HL-60/S4 treated with phorbol 12-myristate 13-acetate at 8.2 ng/mL for 4 days and 3 days (cell line): ENCODE results near the gene FANCC.

Experiments
- in situ Hi-C: fragments of 300-500 bp; cut with MboI; formaldehyde crosslinking; loops from 2 replicates; pipeline ENCODE4 v1.15.0; 2022; ENCODE audit warnings: low sequenced_read_pairs

The FANCC gene

DNA sequence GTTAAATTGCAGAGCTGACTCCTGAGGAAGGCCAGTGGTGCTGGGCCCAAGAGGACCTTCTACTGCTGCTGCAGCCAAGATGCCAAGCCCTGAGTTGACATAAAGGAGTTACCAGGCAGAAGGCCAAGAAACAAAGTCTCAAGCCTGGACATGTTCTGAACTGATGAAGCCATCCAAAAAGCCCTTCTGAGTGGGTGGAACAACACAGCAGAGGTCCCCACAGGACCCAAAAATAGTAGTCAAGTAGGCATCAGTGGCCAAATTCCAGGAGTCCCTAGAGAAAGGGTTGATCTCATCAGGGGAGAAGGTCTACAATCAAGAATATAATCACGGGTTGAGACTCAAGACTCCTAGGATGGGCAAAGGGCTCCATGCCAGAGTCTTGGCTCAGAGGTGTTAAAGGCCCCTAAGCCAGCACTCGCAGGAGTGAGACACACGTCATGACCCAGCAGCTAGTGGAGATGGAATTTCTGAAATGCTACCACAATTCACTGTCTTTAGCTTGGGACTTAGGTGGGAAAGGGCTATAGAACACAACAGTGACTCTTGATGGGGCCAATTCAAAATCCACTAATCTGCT lies 119.7 kb downstream of the FANCC start:
- in situ Hi-C loops, result no loop called here

DNA sequence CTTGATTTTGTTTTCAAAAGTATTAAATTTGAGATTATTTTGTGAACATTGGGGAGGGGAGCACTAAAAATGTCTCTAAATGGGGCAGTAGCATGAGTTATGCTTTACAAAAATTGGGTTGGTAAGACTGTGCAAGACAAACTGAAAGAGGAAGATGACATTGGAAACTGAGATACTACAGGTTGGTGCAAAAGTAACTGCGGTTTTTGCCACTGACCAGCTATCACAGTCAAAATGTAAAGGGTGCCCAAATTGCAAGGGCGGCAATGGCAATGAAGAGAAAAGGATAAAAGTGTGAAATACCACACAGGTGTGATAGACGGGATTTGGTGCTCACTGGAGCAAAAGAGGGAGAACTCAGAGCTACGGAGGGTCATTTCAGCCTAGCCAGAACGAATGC lies 124.0 kb downstream of the FANCC start:
- in situ Hi-C loops, result no loop called here

DNA sequence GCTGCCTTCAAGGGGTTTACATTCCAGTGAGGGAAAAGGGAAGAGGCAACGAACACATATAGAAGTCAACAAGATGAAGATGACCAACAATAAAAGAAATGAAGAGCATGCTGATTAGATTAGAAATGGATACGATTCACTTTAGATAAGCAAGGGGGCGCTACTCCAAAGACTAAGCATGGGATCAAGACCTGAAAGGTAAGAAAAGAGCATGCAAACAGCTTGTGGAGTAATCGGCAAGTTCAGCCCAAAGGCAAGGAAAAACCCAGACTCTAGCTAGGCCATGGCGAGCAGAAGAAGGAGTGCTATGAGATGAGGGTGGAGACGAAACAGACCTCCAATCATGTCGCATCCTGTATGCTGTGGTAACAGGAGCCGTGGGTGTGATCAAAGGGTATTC lies 124.4 kb downstream of the FANCC start:
- in situ Hi-C loops, result no loop called here

- in situ Hi-C loops, result no loop called here
Measured at GRCh38 chr9:95192631-95193030, 124.9 kb downstream of the FANCC start.

- in situ Hi-C loops, result no loop called here
Measured at GRCh38 chr9:95190413-95190812, 127.1 kb downstream of the FANCC start.

DNA sequence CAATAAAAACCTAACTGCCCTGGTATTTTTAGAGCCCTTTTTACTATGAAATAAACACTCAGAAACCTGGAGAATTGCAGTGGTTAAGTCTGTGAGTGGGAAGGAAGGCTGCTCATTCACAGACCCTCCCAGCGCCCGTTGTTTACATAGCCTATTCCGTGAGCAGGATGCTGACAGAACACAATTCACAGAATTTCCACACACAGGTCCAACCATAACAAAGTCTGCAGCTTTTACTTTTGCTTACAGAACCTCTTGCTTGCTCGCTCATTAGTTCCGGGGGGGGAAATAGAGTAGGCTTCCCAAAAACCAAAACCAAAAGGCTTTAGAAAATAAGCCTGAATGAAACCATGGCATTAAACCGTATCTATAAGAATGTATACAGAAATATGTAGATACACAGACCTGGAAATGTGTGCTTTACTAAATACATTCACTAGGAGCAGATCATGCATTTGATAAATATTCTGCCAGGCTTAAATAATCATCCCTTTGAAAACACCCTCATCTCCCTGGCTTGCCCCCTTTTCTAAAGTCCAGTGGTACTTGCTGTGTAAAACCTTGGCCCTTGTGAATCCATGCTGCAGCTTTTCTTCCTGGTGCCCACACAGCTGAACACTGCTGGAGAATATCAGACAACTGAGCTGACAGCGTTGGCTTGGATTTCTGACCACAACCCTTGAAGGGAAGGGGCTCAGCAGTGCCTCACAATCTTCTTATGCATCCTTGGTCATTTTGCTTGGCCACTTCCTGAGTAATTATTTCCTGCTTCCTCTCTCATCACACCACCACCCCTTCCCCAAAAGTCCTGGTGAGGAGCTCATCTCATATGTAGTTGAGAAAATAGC lies 128.0 kb downstream of the FANCC start:
- in situ Hi-C loops, result no loop called here

GRCh38 chr9:95188459-95188858 lies 129.1 kb downstream of the FANCC start:
- in situ Hi-C loops, result no loop called here

DNA sequence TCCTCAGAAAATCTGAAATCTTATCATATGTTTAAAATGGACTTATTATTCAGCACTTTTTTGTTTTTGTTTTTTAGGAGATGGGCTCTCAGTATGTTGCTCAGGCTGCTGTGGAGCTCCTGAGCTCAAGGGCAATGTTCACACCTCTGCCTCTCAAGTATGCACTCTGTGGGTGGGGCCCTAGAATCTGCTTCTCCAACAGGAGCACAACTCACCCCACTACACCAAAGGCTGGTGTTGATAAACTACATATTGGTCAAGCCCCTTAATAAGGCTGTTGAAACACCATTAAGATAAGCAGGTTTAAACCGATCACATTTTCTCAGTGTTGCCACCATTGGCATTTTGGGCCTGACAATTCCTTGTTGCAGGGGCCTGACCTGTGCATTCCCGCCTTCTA lies 131.6 kb downstream of the FANCC start:
- in situ Hi-C loops, result no loop called here

GRCh38 chr9:95182854-95183563 lies 134.5 kb downstream of the FANCC start:
- in situ Hi-C loops, result no loop called here

DNA sequence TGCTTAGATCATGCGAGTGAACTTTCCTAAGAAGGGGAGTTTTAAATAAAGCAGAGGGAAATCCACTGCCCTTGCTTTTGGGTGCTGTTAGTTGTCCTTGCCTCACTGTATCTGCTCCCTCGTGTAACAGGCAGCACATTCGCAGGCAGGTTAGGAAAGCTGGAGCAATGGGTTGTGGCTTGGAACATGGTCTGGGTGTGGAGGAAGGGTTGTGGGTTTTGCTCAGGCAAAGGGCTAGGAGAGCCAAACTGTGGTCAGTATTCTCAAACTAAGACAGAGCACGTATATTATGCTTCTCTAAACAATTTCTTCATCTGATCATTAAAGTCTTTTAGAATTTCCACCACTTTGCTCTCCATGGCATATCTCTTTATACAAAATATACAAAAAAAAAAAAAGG lies 135.7 kb downstream of the FANCC start:
- in situ Hi-C loops, result no loop called here

DNA sequence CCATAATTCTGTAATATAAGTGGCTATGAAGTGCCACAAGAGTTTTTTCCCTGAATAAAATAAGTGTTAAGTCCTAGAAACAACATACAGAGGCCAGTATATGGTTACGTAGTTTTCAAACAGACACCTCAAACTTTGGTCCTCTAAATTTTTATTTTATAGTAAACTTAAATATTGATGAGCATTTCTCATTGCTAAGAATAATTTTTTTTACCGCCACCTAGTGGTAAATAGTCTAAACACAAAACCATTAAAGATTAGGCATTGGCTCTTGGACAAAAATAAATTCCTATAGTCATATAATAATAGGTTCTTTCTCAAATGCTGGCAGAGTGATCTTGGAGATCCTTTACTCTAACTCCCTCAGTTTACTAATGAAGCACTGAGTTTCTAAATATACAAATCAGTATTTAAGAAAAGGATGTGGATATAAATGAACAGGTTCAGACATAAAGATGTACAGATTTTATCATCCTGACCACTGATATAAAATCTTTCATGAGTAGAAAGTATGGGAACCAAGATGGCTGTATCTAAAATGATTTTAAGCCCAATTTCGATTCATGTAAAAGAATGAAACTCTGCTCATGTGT lies 136.2 kb downstream of the FANCC start:
- in situ Hi-C loops, result no loop called here

GRCh38 chr9:95177617-95178016 lies 139.9 kb downstream of the FANCC start:
- in situ Hi-C loops, result no loop called here

- in situ Hi-C loops, result no loop called here
Measured at GRCh38 chr9:95176755-95177319, 140.7 kb downstream of the FANCC start.

DNA sequence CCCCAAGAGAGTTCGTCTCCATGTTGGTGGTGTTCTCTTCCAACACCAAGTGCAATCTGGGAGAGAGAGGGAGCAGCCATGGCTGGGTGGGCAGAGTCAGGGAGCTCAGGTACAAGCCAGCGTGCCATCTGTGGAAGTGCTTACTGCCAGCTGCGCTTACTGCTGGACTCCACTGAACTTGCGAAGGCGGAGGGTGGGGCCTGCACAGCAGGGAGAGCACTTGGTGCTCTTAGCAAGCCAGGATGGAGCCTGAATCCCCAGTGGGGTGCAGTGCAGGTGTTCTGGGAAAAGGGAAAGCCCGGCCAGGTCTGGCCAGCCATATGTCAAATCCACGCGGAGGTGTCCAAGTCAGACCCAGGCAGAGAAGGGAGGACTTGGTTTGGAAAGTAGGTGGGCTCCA lies 142.0 kb downstream of the FANCC start:
- in situ Hi-C loops, result no loop called here

- in situ Hi-C loops, result no loop called here
Measured at GRCh38 chr9:95174038-95174437, 143.5 kb downstream of the FANCC start.

- in situ Hi-C loops, result no loop called here
Measured at GRCh38 chr9:95171596-95171995, 145.9 kb downstream of the FANCC start.

DNA sequence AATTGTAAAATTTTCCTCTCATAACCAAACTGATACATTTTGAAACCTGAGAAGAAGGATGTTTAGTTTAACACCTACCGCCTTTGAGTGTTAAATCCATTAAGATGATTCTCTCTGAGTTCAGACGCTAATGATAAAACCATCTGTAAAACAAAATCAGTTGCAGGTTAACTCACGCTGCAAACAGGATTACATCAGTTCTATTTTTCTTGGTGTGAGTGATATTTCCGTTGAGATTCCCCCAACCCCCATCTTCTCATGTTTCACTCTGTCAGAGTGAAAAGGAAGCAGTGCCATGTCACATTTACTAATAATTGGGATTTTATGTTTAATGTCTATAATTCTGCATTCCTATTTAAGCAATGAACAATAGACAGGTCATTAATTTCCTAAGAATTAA lies 146.5 kb downstream of the FANCC start:
- in situ Hi-C loops, result no loop called here

DNA sequence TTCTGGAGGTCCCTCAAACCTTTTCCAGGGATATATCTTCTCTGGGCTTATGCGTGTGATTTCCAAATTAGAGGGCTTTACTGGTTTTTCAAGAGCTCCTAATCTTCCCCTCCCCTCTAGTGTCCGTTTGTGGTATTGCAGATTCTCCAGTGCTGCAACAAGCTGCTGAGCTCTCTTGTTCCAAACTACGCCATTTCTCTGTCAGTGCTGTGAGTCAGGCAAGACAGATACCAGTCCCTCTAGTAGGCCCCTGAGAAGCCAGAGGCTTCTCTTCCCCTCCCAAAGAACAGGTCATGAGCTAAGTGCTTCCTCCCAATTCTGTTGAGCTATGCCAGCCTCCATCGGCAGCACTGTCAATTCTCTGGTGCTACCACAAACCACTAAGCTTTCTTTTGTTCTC lies 149.5 kb downstream of the FANCC start:
- in situ Hi-C loops, result no loop called here

GRCh38 chr9:95165004-95165403 lies 152.5 kb downstream of the FANCC start:
- in situ Hi-C loops, result no loop called here

DNA sequence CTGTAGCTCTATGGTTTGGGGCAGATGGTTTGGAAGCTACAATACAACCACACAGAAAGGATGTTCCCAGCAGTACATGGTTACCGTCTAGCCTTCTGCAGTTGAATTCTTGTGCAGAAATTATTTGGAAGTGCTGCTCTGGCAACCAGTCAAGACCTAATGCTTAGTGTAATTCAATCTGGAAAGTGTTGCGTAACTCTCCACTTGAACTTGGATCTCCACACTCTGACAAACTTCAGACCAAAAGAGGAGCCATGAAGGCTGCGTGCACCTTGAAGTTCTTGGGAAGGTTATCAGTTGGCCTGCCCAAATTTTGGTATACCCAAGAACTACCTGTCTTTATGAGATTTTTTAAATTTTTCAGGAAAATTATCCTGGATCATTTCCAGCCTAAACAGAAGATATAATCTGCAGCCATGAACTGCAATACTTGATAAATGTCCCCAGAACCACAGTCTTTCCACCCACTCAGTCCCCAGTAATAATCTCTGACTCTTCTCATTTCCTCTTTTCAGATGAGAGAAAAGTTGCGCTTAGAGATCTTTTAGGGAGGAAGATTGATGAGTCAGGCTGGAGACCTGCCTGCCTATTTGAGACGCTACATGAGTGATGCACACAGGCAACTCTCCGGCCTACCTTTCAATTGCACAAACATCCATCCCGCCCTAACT lies 159.9 kb downstream of the FANCC start:
- in situ Hi-C loops, result no loop called here

GRCh38 chr9:95156074-95156473 lies 161.4 kb downstream of the FANCC start:
- in situ Hi-C loops, result no loop called here
